GM18873 (cell line): ENCODE results near the gene UBTD2.
"Not testable (repeated sequence)": the region's sequence is repeated elsewhere in the genome, so short reads cannot be mapped to it uniquely, and the experiment has no call there.

Experiments used
- ATAC-seq: cut with Tn5 transposase; IDR thresholded peaks from one replicate; pipeline ENCODE4 v1.9.1; 2021; ENCODE audit warnings: mild to moderate bottlenecking, moderate library complexity, moderate number of reproducible peaks; ENCODE audit not compliant: unreplicated experiment, low FRiP score

The UBTD2 gene

GRCh38 chr5:172293745-172294342 lies 10.3 kb upstream of the UBTD2 start:
- ATAC-seq: no peak

GRCh38 chr5:172293054-172293744 lies 9.6 kb upstream of the UBTD2 start:
- ATAC-seq: peak; percentile 66

DNA sequence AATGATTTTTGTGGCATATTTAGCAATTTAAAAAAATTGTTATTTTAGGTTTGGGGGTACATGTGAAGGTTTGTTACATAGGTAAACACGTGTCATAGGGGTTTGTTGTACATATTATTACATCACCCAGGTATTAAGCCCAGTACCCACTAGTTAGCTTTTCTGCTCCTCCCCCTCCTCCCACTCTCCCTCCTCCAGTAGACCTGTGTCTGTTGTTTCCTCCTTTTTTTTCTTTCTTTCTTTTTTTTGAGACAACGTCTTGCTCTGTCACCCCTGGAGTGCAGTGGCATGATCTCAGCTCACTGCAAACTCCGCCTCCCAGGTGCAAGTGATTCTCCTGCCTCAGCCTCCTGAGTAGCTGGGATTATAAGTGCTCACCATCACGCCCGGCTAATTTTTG lies 8.3 kb upstream of the UBTD2 start:
- ATAC-seq: not testable (repeated sequence)

DNA sequence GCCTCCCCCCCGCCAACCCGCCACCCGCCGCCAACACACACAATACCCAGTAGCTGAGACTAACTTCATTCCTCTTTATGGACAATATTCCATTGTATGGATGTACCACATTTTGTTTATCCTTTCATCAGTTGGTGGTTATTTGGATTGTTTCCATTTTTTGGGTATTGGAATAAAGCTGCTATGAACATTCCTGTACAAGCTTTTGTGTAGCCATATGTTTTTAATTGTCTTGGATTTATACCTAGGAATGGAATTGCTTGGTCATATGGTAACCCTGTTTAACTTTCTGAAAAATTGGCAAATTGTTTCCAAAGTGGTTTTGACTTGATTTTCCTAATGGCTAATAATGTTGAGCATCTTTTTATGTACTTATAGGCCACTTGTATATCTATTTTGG lies 4.9 kb upstream of the UBTD2 start:
- no peak for ATAC-seq

GRCh38 chr5:172287140-172287539 lies 3.6 kb upstream of the UBTD2 start:
- not testable (repeated sequence) for ATAC-seq

GRCh38 chr5:172285226-172286143 lies 1.9 kb upstream of the UBTD2 start:
- ATAC-seq: no peak

GRCh38 chr5:172284611-172284980 lies 1.0 kb upstream of the UBTD2 start:
- ATAC-seq: no peak

DNA sequence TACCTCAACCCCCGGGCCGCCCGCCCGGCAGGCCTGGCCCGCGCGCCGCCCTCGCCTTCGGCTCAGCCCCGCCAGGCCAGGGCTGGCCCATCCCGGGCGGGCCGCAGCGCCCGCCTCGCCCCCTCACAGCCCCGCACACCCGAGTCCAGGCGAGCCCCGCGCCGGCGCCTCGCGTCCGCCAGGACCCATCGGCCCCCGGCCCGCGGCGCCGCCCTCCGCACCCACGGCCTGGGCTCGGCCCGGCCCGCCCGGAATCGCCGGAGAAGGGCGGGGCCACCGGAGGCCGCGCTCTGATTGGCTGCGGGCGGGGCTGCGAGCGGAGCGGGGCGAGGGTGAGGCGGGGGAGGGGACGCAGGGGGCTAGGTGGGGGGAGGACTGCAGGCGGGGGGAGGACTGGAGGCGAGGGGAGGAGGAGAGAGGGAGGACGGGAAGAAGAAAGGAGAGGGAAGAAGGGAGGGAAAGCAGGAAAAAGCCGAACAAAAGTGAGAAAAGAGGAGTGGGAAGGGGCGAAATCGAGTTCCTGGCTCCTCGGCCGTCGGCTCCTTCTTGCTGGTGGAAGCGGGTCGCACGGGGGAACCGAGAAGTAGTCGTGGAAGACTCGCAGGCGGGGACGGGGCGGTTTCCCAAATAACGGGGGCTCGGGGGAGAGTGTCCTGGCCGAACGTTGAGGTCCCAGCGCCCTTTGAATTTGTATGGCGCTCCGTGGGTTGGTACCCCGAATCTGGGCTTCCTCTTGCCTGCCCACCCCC lies 472 bp upstream of the UBTD2 start:
- ATAC-seq: peak; percentile 64

- no peak for ATAC-seq
Observed at GRCh38 chr5:172282272-172283019, 1.1 kb downstream of the UBTD2 start.

- ATAC-seq: no peak
Observed at GRCh38 chr5:172281346-172281745, 2.2 kb downstream of the UBTD2 start.

- no peak for ATAC-seq
Observed at GRCh38 chr5:172280929-172281328, 2.6 kb downstream of the UBTD2 start.

GRCh38 chr5:172280317-172280716 lies 3.2 kb downstream of the UBTD2 start:
- no peak for ATAC-seq

- ATAC-seq: no peak
Observed at GRCh38 chr5:172278356-172278755, 5.2 kb downstream of the UBTD2 start.

DNA sequence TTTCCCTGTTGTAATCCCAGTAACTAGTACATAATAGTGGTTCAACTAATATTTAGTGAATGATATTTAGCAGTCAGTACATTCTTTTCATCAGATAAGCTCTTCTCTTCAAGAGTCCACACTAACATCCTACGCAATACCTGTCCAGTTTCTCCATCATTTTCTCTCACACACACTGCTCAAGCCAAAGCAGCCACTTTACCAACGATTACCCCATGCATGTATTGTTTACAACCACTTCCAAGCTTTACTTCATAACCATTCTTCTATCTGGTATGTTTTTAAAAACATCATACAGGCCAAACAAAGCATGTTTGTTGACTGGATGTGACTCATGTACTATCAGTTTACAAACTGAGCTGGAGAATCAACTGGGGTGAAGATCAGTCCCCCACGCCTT lies 7.3 kb downstream of the UBTD2 start:
- no peak for ATAC-seq

- ATAC-seq: no peak
Observed at GRCh38 chr5:172274951-172275753, 8.4 kb downstream of the UBTD2 start.

GRCh38 chr5:172267943-172268342 lies 15.6 kb downstream of the UBTD2 start:
- no peak for ATAC-seq

DNA sequence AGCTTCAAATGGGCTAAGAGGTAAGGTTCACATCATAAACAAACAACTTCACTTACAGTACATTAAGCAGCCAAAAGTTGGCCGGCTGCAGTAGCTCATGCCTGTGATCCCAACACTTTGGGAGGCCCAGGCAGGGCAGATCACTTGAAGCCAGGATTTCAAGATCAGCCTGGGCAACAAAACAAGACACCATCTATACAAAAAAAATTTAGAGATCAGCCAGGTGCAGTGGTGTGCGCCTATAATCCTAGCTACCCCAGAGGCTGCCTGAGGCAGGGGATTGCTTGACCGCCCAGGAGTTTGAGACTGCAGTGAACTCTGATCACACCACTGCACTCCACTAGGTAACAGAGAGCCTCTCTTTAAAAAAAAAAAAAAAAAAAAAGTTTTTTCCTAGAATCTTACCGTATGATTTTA lies 16.9 kb downstream of the UBTD2 start:
- ATAC-seq: no peak

DNA sequence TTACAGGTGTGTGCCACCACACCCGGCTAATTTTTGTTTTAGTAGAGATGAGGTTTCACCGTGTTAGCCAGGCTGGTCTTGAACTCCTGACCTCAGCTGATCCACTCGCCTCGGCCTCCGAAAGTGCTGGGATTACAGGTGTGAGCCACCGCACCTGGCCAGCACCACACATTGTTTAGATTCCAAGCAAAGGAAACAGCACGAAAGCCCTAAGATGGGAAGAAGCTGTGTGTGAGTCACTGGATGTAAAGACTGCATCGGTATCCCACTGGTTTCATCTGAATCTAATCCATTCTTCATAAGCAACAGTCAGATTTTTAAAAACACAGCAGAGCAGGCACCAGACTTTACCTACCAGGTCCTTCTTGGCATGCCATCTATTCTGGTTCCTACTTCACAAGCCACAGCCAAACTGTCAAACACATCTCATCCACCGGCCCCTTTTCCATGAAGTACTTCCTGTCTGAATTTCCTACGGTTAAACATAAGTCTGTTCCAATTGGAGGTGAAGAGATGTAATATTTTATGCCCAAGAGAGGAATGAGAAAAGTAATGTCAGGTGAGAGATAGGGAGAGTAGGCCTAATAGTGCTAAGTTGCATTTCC lies 17.4 kb downstream of the UBTD2 start:
- ATAC-seq: no peak
